GM12801 (cell line): ENCODE data around the gene MAP3K2.

Source experiments
- CTCF ChIP-seq: IDR thresholded peaks from one replicate; pipeline ENCODE4 v1.5.1; 2011; ENCODE audit warnings: control low read depth; ENCODE audit not compliant: insufficient read length; ENCODE audit errors: extremely low read depth

MAP3K2 gene

GRCh38 chr2:127418300-127419111, 30.7 kb upstream of the MAP3K2 start, which contains the start of gene PROC:
Gene PROC, plus strand, starts transcription at chr2:127418427. Its CDS starts 1,516 bp downstream, at chr2:127419943.
- no peak for TF ChIP-seq CTCF

GRCh38 chr2:127417406-127417805, 29.6 kb upstream of the MAP3K2 start:
- no peak for TF ChIP-seq CTCF

- TF ChIP-seq CTCF = no peak
Measured at GRCh38 chr2:127416506-127417001, 28.8 kb upstream of the MAP3K2 start.

GRCh38 chr2:127415593-127416505, 28.1 kb upstream of the MAP3K2 start:
- no peak for TF ChIP-seq CTCF

- no peak for TF ChIP-seq CTCF
Measured at GRCh38 chr2:127414638-127415592, 27.1 kb upstream of the MAP3K2 start.

GRCh38 chr2:127413782-127414637, 26.2 kb upstream of the MAP3K2 start:
- TF ChIP-seq CTCF = no peak
